ENCODE data around the gene UCN. TPM values are rescaled to one million over a fixed set of nuclear protein-coding genes. Genes with fewer than 3 reads are reported as not detected.
"Not testable (repeated sequence)": the region's sequence is repeated elsewhere in the genome, so short reads cannot be mapped to it uniquely, and the experiment has no call there.

The UCN gene
- total RNA-seq, 1 experiment from 2014 or later = 2.8 TPM

DNA sequence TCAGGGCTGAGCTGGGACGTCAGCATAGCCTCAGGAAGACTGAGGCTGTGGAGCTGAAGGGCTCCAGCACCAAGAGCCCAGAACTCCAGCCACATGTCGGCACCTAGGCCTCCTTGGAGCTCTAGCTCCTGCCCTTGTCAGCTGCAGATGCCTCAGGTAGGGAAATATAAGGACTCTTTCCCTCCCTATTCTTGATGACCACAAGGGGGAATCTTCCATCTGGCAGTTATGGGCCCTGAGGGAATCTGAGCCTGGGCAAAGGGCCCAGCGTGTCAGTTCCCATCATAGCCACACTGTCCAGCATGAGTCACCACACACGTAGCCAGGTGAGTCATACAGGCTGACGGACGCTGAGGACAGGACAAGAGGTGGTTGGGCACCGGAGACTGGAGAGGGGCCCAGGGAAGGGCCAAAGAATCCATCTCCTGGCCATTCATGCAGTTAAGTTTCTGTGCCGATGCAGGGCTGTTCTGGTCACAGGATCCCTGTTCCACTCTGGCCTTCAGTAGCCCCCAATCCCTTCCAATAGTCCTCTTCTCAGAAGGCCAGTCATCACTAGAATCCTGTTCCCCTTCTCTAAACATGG lies 12.8 kb upstream of the UCN start:
- Histone ChIP-seq H3K79me2 (ENCODE audit: low read depth) (peaks cover 23% of the 10 kb centered on the region), H3K4me1 (replicated peaks; ENCODE audit: insufficient read depth) (peaks cover 28% of the 10 kb centered on the region), H3K9me3 (ENCODE audit: insufficient read depth, low read depth) (no peaks in the 10 kb centered on the region), H3K27ac (peak overlapping the region; percentile 69), H4K20me1 (ENCODE audit: insufficient read depth) (no peaks in the 10 kb centered on the region), H3F3A (ENCODE audit: insufficient read depth, low read depth) (peaks cover 45% of the 10 kb centered on the region; the same call in 1 of the 2 replicates), H2AFZ (no peak overlapping the region), H3K4me2 (peak overlapping the region; percentile 99), H3K9me2 (ENCODE audit: insufficient read depth) (no peaks in the 10 kb centered on the region), H3K27me3 (ENCODE audit: insufficient read depth, low read depth) (no peaks in the 10 kb centered on the region), H3K4me3 (peak overlapping the region; percentile 82; the same call in 1 of the 2 replicates), H3K36me3 (ENCODE audit: low read depth) (no peaks in the 10 kb centered on the region)
- TF ChIP-seq, protein P1, sequence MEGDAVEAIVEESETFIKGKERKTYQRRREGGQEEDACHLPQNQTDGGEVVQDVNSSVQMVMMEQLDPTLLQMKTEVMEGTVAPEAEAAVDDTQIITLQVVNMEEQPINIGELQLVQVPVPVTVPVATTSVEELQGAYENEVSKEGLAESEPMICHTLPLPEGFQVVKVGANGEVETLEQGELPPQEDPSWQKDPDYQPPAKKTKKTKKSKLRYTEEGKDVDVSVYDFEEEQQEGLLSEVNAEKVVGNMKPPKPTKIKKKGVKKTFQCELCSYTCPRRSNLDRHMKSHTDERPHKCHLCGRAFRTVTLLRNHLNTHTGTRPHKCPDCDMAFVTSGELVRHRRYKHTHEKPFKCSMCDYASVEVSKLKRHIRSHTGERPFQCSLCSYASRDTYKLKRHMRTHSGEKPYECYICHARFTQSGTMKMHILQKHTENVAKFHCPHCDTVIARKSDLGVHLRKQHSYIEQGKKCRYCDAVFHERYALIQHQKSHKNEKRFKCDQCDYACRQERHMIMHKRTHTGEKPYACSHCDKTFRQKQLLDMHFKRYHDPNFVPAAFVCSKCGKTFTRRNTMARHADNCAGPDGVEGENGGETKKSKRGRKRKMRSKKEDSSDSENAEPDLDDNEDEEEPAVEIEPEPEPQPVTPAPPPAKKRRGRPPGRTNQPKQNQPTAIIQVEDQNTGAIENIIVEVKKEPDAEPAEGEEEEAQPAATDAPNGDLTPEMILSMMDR (conservative IDR thresholded peaks at IDR 0.05) = peak; percentile 67
- no peak for TF ChIP-seq EZH2 (IDR thresholded peaks at IDR 0.05; ENCODE audit: low read depth)
- DNase-seq = peak; percentile 94 to 98
- CTCF ChIA-PET = no interaction called here
- POLR2A ChIA-PET (ENCODE audit: unreplicated experiment) = no interaction called here
- BruUV-seq (replicated peaks) = no TSS peak
- intact Hi-C loops (cut with micrococcal nuclease; ENCODE audit: unreplicated experiment) = loop anchor here (1.0 to 10.0 kb wide), 5 partner anchors 28 to 306 kb away; partner anchors contain the start of genes ATRAID, CAD, CCDC121 and EIF2B4

DNA sequence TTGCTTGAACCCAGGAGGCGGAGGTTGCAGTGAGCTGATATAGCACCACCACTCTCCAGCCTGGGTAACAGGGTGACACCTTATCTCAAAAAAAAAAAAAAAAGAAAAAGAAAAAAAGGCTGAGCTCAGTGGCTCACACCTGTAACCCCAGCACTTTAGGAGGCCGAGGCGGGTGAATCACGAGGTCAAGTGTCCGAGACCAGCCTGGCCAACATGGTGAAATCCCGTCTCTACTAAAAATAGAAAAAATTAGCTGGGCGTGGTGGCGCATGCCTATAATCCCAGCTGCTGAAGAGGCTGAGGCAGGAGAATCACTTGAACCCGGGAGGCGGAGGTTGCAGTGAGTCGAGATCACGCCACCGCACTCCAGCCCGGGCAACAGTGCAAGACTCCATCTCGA lies 11.6 kb upstream of the UCN start:
- DNase-seq; H3K36me3 ChIP-seq (ENCODE audit: low read depth); H2AFZ ChIP-seq; CTCF ChIA-PET; H3K27me3 ChIP-seq (ENCODE audit: insufficient read depth, low read depth); H3K9me3 ChIP-seq (ENCODE audit: insufficient read depth, low read depth); H3K27ac ChIP-seq; H3K9me2 ChIP-seq (ENCODE audit: insufficient read depth); H3K4me2 ChIP-seq; H3K4me3 ChIP-seq; H4K20me1 ChIP-seq (ENCODE audit: insufficient read depth); BruUV-seq (replicated peaks): not testable (repeated sequence)
- Histone ChIP-seq H3K79me2 (ENCODE audit: low read depth) (peaks cover 23% of the 10 kb centered on the region), H3F3A (ENCODE audit: insufficient read depth, low read depth) (peaks cover 34% of the 10 kb centered on the region; the same call in 1 of the 2 replicates), H3K4me1 (replicated peaks; ENCODE audit: insufficient read depth) (peaks cover 28% of the 10 kb centered on the region)
- POLR2A ChIA-PET (ENCODE audit: unreplicated experiment) = interaction anchor here (0.6 kb wide), 1 partner anchor 303 kb away, joined by 11 read pairs; no protein-coding TSS in a partner anchor
- intact Hi-C loops (cut with micrococcal nuclease; ENCODE audit: unreplicated experiment) = loop anchor here (5.0 to 10.0 kb wide), 2 partner anchors 105 to 307 kb away; partner anchors contain the start of genes ATRAID, CAD, CCDC121 and GPN1

DNA sequence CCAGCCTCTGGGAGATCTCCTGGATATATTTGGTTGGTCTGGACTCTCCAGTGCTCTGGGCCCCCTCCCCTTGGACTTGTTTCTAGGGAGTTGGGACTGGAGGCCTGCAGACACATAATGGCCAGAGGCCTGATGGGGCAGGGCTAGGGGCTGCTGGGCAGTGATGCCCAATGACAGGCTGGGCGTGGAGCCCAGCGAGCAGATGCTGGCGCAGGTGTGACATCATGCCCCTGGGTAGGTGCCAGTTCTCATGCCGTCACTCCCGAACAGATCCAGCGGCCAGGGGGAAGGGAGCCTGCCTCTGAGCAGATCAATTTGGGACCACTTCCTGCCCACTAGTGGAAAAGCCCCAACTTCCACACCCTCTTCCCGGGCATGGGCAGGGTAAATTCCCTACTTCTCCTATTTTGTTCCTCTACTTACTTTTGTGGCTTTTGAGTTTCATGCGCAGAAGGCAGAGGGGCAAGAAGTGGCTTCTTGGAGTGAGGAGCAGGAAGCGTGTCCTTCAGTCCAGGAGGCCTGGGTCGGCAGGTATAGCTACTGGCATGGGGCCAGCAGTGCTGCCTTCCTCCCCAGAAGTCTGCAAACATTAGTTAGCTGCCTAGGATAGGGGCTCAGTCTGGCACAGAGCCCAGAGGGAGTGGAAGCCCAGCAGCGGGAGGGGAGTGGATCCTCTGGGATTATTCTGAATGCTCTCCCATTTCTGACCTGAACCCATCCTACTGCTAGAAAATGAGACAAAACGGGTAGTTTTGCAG lies 8.6 kb upstream of the UCN start:
- Histone ChIP-seq H3K27me3 (ENCODE audit: insufficient read depth, low read depth) (no peaks in the 10 kb centered on the region), H3F3A (ENCODE audit: insufficient read depth, low read depth) (peaks cover 12% of the 10 kb centered on the region; the same call in 1 of the 2 replicates), H3K36me3 (ENCODE audit: low read depth) (no peaks in the 10 kb centered on the region), H3K4me3 (no peak overlapping the region), H3K4me1 (replicated peaks; ENCODE audit: insufficient read depth) (peaks cover 14% of the 10 kb centered on the region), H3K9me2 (ENCODE audit: insufficient read depth) (no peaks in the 10 kb centered on the region), H3K27ac (no peak overlapping the region), H3K4me2 (no peak overlapping the region), H2AFZ (no peak overlapping the region), H3K9me3 (ENCODE audit: insufficient read depth, low read depth) (no peaks in the 10 kb centered on the region), H4K20me1 (ENCODE audit: insufficient read depth) (no peaks in the 10 kb centered on the region), H3K79me2 (ENCODE audit: low read depth) (peaks cover 5% of the 10 kb centered on the region; the same call in 1 of the 2 replicates)
- CTCF ChIA-PET = no interaction called here
- POLR2A ChIA-PET (ENCODE audit: unreplicated experiment) = interaction anchor here (0.6 kb wide), 1 partner anchor 46 kb away, joined by 4 read pairs; no protein-coding TSS in a partner anchor
- BruUV-seq (replicated peaks) = no TSS peak
- DNase-seq = no peak
- TF ChIP-seq EZH2 (IDR thresholded peaks at IDR 0.05; ENCODE audit: low read depth) = no peak
- TF ChIP-seq, protein P1 (conservative IDR thresholded peaks at IDR 0.05) = no peak
- intact Hi-C loops (cut with micrococcal nuclease; ENCODE audit: unreplicated experiment) = no loop called here

Measured in PC-9 (cell line).